Measurements from ENCODE around the gene PSMC6. TPM values are rescaled to one million over a fixed set of nuclear protein-coding genes. Genes with fewer than 3 reads are reported as not detected.

PSMC6 gene
- total RNA-seq = 80.0 and 113 TPM in 2 replicates

GRCh38 chr14:52706724-52707706 lies at the start of gene PSMC6:
Gene PSMC6 (plus strand): TSS chr14:52707200. CDS start chr14:52707220, 20 bp downstream.

GRCh38 chr14:52695481-52696091 lies 11.4 kb upstream of the PSMC6 start, which contains the start of gene ERO1A:
Gene ERO1A (minus strand): TSS chr14:52695558. CDS start chr14:52695481, 77 bp downstream.

GRCh38 chr14:52729925-52730708 lies 23.1 kb downstream of the PSMC6 start, which contains the start of gene STYX:
Gene STYX (plus strand): TSS chr14:52730166. CDS start chr14:52730475, 309 bp downstream.

Other genes with a start within 250 kb of the PSMC6 start
- 1.9 and 2.1 TPM in 2 replicates for gene TXNDC16, start 154.7 kb upstream of the PSMC6 start, total RNA-seq
- under 0.01 and 0.07 TPM in 2 replicates for gene GPR137C, start 154.4 kb upstream of the PSMC6 start, total RNA-seq
- 162 and 219 TPM in 2 replicates for gene ERO1A, start 11.6 kb upstream of the PSMC6 start, total RNA-seq
- gene STYX, start 23.0 kb downstream of the PSMC6 start, total RNA-seq = 19.0 and 23.9 TPM in 2 replicates
- gene GNPNAT1, start 84.4 kb downstream of the PSMC6 start, total RNA-seq = 34.8 and 51.6 TPM in 2 replicates
- gene FERMT2, start 243.8 kb downstream of the PSMC6 start, total RNA-seq = 26.4 and 34.2 TPM in 2 replicates

All from nasal cavity respiratory epithelium epithelial cell of viscerocranial mucosa (primary cell).